Stomach (tissue), 9 donors: Measurements from ENCODE around the gene GRAMD4. TPM values are rescaled to one million over a fixed set of nuclear protein-coding genes. Genes with fewer than 3 reads are reported as not detected.

ENCODE experiments used
- DNase-seq, 2 donors: peaks; one replicate each; pipeline versions ENCODE4 v3.0.0 to v3.0.0-alpha.2; 2013 to 2019
- H3K27ac ChIP-seq, 5 donors: fragments of 200-600 bp in 4 of 5; sonication (generic) in 4 of 5; one replicate each; pipeline ENCODE4 v1.5.1; 2013 to 2019; ENCODE audit warnings: mild to moderate bottlenecking in 1 of 5, moderate library complexity in 1 of 5
- H3K27me3 ChIP-seq, 3 donors: fragments of 200-600 bp; sonication (generic); one replicate each; pipeline ENCODE4 v1.5.1; 2017 to 2019; ENCODE audit warnings: mixed run types in 1 of 3
- H3K36me3 ChIP-seq, 4 donors: fragments of 200-600 bp; sonication (generic); 1 replicate in 3 of 4; 2 replicates in 1 of 4; pipeline ENCODE4 v1.5.1; 2016 to 2019
- H3K4me1 ChIP-seq, 4 donors: fragments of 200-600 bp; sonication (generic); one replicate each; pipeline ENCODE4 v1.5.1; 2016 to 2019
- H3K4me3 ChIP-seq, 4 donors: fragments of 200-600 bp; sonication (generic) in 3 of 4; one replicate each; pipeline ENCODE4 v1.5.1; 2016 to 2019; ENCODE audit warnings: mild to moderate bottlenecking in 1 of 4
- H3K9me3 ChIP-seq, 4 donors: fragments of 200-600 bp; sonication (generic); one replicate each; pipeline ENCODE4 v1.5.1; 2016 to 2019
- EP300 ChIP-seq: sonication (generic); formaldehyde crosslinking; IDR thresholded peaks from one replicate; pipeline ENCODE4 v1.6.1; 2017; ENCODE audit warnings: antibody characterized with exemption
- POLR2A ChIP-seq, 4 donors: fragments of 450-650 bp; IDR thresholded peaks; one replicate each; pipeline ENCODE4 v1.6.1; 2016; ENCODE audit warnings: antibody characterized with exemption in 4 of 4, control low read depth in 2 of 4, mild to moderate bottlenecking in 1 of 4, moderate library complexity in 1 of 4
- POLR2AphosphoS5 ChIP-seq, 3 donors: sonication (generic); formaldehyde crosslinking; IDR thresholded peaks; one replicate each; pipeline ENCODE4 v1.6.1; 2016; ENCODE audit warnings: antibody characterized with exemption in 3 of 3
- WGBS, 5 donors: extraction: QIAGEN DNeasy Blood & Tissue Kit in 3 of 5; methylation state at CpG; one replicate each; pipeline versions ENCODE4 v1.1.5 to v1.1.7; 2013 to 2018; 5-methylcytosine and 5-hydroxymethylcytosine counted together
- intact Hi-C: fragments of 100-400 bp; cut with DNase I; formaldehyde crosslinking; loops from one replicate; pipeline ENCODE4 v1.15.1; 2023; ENCODE audit warnings: low total_unique reads
- polyA plus RNA-seq, 3 donors: library from polyadenylated mRNA; stranded (reverse); fragments of 200-250 nt; gene quantifications; one replicate each; pipeline ENCODE4 v1.2.3, GENCODE V29; 2013
- total RNA-seq, 5 donors: library from RNA; depleted of rRNA; stranded (reverse); fragments of >200 nt; gene quantifications; one replicate each; pipeline versions ENCODE4 v1.1.0 to v1.2.3, GENCODE V29; 2014 to 2016
- TF ChIP-seq, protein P1 (sequence below), 7 experiments: fragments of 450-650 bp in 4 of 7; fragments of 200-600 bp in 3 of 7; sonication (generic) in 3 of 7; IDR thresholded peaks; one replicate each; pipeline ENCODE4 v1.5.1; 2016 to 2019; ENCODE audit warnings: antibody characterized with exemption in 7 of 7, control low read depth in 2 of 7, mild to moderate bottlenecking in 1 of 7
- donor health status: healthy with polysubstance abuse.
- donor health status: Bipolar disorder and iron deficiency.
- donor health status: healthy.

The GRAMD4 gene
- total and polyA plus RNA-seq, 8 donors = 7.4 to 452 (median 21.0) TPM

DNA sequence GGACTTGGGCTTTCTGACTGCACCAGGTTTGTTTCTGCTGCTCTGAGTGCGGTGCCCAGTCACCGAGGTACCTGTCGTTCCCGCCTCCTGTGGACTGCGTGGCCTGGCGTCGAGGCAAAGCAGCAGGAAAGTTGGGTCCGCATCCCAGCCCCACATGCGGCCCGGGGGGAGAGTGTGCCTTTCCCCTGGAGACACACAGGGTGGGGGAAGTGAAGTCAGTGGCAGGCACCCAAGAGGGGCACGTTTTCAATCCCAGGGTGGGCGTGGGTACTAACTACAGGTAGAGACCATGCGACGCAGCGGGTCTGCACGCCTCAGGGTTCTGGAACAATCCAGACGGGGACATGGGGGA, 25.3 kb upstream of the GRAMD4 start:
- Histone ChIP-seq H3K27ac (peak overlapping the region in 1 of 5 donors; percentile 52), H3K27me3 (no peaks in the 10 kb centered on the region), H3K36me3 (no peaks in the 10 kb centered on the region), H3K4me3 (no peak overlapping the region), H3K9me3 (no peaks in the 10 kb centered on the region), H3K4me1 (peaks cover 47 to 93% (median 73%) of the 10 kb centered on the region in 4 donors)
- WGBS, 5 donors = 87 to 92% (median 90%) methylated on average over 9 to 17 of the region's 17 CpGs
- TF ChIP-seq EP300 = no peak
- TF ChIP-seq POLR2A (IDR thresholded peaks at IDR 0.05) = no peak
- TF ChIP-seq POLR2AphosphoS5 (IDR thresholded peaks at IDR 0.05) = no peak
- TF ChIP-seq, protein P1, sequence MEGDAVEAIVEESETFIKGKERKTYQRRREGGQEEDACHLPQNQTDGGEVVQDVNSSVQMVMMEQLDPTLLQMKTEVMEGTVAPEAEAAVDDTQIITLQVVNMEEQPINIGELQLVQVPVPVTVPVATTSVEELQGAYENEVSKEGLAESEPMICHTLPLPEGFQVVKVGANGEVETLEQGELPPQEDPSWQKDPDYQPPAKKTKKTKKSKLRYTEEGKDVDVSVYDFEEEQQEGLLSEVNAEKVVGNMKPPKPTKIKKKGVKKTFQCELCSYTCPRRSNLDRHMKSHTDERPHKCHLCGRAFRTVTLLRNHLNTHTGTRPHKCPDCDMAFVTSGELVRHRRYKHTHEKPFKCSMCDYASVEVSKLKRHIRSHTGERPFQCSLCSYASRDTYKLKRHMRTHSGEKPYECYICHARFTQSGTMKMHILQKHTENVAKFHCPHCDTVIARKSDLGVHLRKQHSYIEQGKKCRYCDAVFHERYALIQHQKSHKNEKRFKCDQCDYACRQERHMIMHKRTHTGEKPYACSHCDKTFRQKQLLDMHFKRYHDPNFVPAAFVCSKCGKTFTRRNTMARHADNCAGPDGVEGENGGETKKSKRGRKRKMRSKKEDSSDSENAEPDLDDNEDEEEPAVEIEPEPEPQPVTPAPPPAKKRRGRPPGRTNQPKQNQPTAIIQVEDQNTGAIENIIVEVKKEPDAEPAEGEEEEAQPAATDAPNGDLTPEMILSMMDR (IDR thresholded peaks at IDR 0.05) = no peak
- intact Hi-C loops = no loop called here
- no peak for DNase-seq

- 71 to 85% (median 78%) methylated on average over 6 to 8 of the region's 8 CpGs for WGBS, 5 donors
- TF ChIP-seq EP300 = no peak
- no peak for TF ChIP-seq POLR2A (IDR thresholded peaks at IDR 0.05)
- TF ChIP-seq, protein P1 (IDR thresholded peaks at IDR 0.05) = no peak
- TF ChIP-seq POLR2AphosphoS5 (IDR thresholded peaks at IDR 0.05) = no peak
Observed at GRCh38 chr22:46595545-46595944, 24.6 kb upstream of the GRAMD4 start.

DNA sequence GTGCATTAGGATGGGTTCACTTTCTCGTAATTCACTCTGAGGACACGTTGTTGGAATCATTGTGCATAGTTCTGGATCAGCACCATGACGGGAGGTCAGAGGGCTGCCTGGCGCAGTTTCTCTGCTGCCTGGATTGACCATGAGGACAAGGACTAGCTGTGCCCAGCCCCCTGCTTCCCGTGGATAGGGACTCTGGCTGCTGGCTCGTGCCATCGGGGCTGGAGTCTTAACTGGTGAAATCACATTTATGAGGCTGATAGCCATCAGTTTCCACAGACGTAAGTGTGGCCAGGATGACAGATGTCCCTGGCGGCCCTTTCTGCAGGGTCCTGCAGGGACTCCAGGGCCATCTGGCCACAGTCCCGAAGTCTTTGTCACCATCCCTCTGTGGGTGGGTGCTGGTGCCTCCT, 24.1 kb upstream of the GRAMD4 start:
- no peak for DNase-seq

More at GRCh38 chr22:46595545-46595944, 24.6 kb upstream of the GRAMD4 start:
- H3K27ac ChIP-seq = peak overlapping the region in 3 of 5 donors; percentile 16 to 69 (median 60)
- no peak for DNase-seq
- H3K36me3 ChIP-seq = no peaks in the 10 kb centered on the region
- H3K4me3 ChIP-seq = no peak overlapping the region
- no peaks in the 10 kb centered on the region for H3K27me3 ChIP-seq
- no peaks in the 10 kb centered on the region for H3K9me3 ChIP-seq
- intact Hi-C loops = no loop called here
- peaks cover 42 to 92% (median 69%) of the 10 kb centered on the region in 4 donors for H3K4me1 ChIP-seq

GRCh38 chr22:46596819-46597218, 23.4 kb upstream of the GRAMD4 start:
- 29 to 58% (median 36%) methylated on average over 7 of the region's 7 CpGs for WGBS, 5 donors
- Histone ChIP-seq H3K4me3 (no peak overlapping the region), H3K27me3 (no peaks in the 10 kb centered on the region), H3K36me3 (no peaks in the 10 kb centered on the region), H3K27ac (peak overlapping the region; percentile 17 to 69 (median 60)), H3K4me1 (peaks cover 42 to 86% (median 64%) of the 10 kb centered on the region in 4 donors), H3K9me3 (no peaks in the 10 kb centered on the region)
- TF ChIP-seq, protein P1 (IDR thresholded peaks at IDR 0.05) = peak in 3 of 7 experiments; percentile 13 to 32 (median 20)
- TF ChIP-seq POLR2AphosphoS5 (IDR thresholded peaks at IDR 0.05) (peak; percentile 55 to 89 (median 83)), EP300 (no peak)
- intact Hi-C loops = no loop called here
- DNase-seq = peak; percentile 96 to 97

More for the DNA sequence above, 24.1 kb upstream of the GRAMD4 start:
- peaks cover 42 to 87% (median 67%) of the 10 kb centered on the region in 4 donors for H3K4me1 ChIP-seq
- TF ChIP-seq POLR2AphosphoS5 (IDR thresholded peaks at IDR 0.05) (no peak), EP300 (no peak), POLR2A (IDR thresholded peaks at IDR 0.05) (no peak)
- TF ChIP-seq, protein P1 (IDR thresholded peaks at IDR 0.05) = no peak
- H3K27ac ChIP-seq = peak overlapping the region in 4 of 5 donors; percentile 16 to 69 (median 61)
- 37 to 61% (median 48%) methylated on average over 8 to 10 of the region's 10 CpGs for WGBS, 5 donors
- no peaks in the 10 kb centered on the region for H3K27me3 ChIP-seq
- H3K4me3 ChIP-seq = no peak overlapping the region
- intact Hi-C loops = no loop called here
- H3K9me3 ChIP-seq = no peaks in the 10 kb centered on the region
- H3K36me3 ChIP-seq = no peaks in the 10 kb centered on the region
